ENCODE measurements around the gene SPINT3. TPM values are rescaled to one million over a fixed set of nuclear protein-coding genes. Genes with fewer than 3 reads are reported as not detected.

Gene SPINT3
- total and polyA plus RNA-seq, 2 of the 8 experiments (the other 6 are each of a cell fraction or from before 2014, with no cell fraction given): not detected

GRCh38 chr20:45518282-45518681, 2.9 kb upstream of the SPINT3 start (continued):
- TF ChIP-seq, protein P1, sequence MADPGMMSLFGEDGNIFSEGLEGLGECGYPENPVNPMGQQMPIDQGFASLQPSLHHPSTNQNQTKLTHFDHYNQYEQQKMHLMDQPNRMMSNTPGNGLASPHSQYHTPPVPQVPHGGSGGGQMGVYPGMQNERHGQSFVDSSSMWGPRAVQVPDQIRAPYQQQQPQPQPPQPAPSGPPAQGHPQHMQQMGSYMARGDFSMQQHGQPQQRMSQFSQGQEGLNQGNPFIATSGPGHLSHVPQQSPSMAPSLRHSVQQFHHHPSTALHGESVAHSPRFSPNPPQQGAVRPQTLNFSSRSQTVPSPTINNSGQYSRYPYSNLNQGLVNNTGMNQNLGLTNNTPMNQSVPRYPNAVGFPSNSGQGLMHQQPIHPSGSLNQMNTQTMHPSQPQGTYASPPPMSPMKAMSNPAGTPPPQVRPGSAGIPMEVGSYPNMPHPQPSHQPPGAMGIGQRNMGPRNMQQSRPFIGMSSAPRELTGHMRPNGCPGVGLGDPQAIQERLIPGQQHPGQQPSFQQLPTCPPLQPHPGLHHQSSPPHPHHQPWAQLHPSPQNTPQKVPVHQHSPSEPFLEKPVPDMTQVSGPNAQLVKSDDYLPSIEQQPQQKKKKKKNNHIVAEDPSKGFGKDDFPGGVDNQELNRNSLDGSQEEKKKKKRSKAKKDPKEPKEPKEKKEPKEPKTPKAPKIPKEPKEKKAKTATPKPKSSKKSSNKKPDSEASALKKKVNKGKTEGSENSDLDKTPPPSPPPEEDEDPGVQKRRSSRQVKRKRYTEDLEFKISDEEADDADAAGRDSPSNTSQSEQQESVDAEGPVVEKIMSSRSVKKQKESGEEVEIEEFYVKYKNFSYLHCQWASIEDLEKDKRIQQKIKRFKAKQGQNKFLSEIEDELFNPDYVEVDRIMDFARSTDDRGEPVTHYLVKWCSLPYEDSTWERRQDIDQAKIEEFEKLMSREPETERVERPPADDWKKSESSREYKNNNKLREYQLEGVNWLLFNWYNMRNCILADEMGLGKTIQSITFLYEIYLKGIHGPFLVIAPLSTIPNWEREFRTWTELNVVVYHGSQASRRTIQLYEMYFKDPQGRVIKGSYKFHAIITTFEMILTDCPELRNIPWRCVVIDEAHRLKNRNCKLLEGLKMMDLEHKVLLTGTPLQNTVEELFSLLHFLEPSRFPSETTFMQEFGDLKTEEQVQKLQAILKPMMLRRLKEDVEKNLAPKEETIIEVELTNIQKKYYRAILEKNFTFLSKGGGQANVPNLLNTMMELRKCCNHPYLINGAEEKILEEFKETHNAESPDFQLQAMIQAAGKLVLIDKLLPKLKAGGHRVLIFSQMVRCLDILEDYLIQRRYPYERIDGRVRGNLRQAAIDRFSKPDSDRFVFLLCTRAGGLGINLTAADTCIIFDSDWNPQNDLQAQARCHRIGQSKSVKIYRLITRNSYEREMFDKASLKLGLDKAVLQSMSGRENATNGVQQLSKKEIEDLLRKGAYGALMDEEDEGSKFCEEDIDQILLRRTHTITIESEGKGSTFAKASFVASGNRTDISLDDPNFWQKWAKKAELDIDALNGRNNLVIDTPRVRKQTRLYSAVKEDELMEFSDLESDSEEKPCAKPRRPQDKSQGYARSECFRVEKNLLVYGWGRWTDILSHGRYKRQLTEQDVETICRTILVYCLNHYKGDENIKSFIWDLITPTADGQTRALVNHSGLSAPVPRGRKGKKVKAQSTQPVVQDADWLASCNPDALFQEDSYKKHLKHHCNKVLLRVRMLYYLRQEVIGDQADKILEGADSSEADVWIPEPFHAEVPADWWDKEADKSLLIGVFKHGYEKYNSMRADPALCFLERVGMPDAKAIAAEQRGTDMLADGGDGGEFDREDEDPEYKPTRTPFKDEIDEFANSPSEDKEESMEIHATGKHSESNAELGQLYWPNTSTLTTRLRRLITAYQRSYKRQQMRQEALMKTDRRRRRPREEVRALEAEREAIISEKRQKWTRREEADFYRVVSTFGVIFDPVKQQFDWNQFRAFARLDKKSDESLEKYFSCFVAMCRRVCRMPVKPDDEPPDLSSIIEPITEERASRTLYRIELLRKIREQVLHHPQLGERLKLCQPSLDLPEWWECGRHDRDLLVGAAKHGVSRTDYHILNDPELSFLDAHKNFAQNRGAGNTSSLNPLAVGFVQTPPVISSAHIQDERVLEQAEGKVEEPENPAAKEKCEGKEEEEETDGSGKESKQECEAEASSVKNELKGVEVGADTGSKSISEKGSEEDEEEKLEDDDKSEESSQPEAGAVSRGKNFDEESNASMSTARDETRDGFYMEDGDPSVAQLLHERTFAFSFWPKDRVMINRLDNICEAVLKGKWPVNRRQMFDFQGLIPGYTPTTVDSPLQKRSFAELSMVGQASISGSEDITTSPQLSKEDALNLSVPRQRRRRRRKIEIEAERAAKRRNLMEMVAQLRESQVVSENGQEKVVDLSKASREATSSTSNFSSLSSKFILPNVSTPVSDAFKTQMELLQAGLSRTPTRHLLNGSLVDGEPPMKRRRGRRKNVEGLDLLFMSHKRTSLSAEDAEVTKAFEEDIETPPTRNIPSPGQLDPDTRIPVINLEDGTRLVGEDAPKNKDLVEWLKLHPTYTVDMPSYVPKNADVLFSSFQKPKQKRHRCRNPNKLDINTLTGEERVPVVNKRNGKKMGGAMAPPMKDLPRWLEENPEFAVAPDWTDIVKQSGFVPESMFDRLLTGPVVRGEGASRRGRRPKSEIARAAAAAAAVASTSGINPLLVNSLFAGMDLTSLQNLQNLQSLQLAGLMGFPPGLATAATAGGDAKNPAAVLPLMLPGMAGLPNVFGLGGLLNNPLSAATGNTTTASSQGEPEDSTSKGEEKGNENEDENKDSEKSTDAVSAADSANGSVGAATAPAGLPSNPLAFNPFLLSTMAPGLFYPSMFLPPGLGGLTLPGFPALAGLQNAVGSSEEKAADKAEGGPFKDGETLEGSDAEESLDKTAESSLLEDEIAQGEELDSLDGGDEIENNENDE (IDR thresholded peaks at IDR 0.05; ENCODE audit: insufficient replicate concordance, low read length): no peak
- TF ChIP-seq HDAC2 (IDR thresholded peaks at IDR 0.05; ENCODE audit: borderline replicate concordance in 1 of 2, low read depth in 2 of 2, low read length in 2 of 2): no peak
- TF ChIP-seq YY1 (IDR thresholded peaks at IDR 0.05; ENCODE audit: low read depth, low read length): no peak
- TF ChIP-seq, protein P2, sequence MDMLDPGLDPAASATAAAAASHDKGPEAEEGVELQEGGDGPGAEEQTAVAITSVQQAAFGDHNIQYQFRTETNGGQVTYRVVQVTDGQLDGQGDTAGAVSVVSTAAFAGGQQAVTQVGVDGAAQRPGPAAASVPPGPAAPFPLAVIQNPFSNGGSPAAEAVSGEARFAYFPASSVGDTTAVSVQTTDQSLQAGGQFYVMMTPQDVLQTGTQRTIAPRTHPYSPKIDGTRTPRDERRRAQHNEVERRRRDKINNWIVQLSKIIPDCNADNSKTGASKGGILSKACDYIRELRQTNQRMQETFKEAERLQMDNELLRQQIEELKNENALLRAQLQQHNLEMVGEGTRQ (IDR thresholded peaks at IDR 0.05; ENCODE audit: low read length): no peak
- no peak for TF ChIP-seq TAF1 (IDR thresholded peaks at IDR 0.05; ENCODE audit: low read depth, low read length)
- TF ChIP-seq, protein P3, sequence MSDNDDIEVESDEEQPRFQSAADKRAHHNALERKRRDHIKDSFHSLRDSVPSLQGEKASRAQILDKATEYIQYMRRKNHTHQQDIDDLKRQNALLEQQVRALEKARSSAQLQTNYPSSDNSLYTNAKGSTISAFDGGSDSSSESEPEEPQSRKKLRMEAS (IDR thresholded peaks at IDR 0.05): no peak
